HEK293 (cell line): ENCODE results near the gene STAT5B.

ENCODE experiments used
- CTCF ChIA-PET: fragments of 350-600 bp; formaldehyde crosslinking; extraction: SDS; loops from one replicate; lab custom pipeline; 2021; ENCODE audit warnings: antibody characterized with exemption; lab: Yijun Ruan, JAX
- POLR2A ChIA-PET: fragments of 300-600 bp; formaldehyde crosslinking; extraction: SDS; loops from one replicate; lab custom pipeline; 2020; ENCODE audit warnings: antibody characterized with exemption, inconsistent platforms; lab: Yijun Ruan, JAX
- H3K27ac ChIP-seq: fragments of 200-500 bp; sonication (Bioruptor generic); 2 replicates; pipeline ENCODE4 v1.5.1; 2014; ENCODE audit warnings: low read depth, low read length, control low read depth, inconsistent platforms; ENCODE audit errors: extremely low read depth
- H3K36me3 ChIP-seq, 2 experiments: fragments of 200-500 bp in 1 of 2; sonication (Bioruptor generic) in 1 of 2; 1 replicate in 1 of 2; 2 replicates in 1 of 2; pipeline ENCODE4 v1.5.1; 2014 to 2017; ENCODE audit warnings: inconsistent platforms in 2 of 2, low read length in 2 of 2; ENCODE audit not compliant: control insufficient read depth in 2 of 2, insufficient read depth in 1 of 2
- H3K4me1 ChIP-seq: fragments of 200-500 bp; sonication (Bioruptor generic); 2 replicates; pipeline ENCODE4 v1.5.1; 2014; ENCODE audit warnings: mild to moderate bottlenecking, low read length, inconsistent platforms; ENCODE audit not compliant: control insufficient read depth, insufficient read depth
- H3K4me3 ChIP-seq: 2 replicates; pipeline ENCODE4 v1.5.1; 2011; ENCODE audit warnings: low read depth, mild to moderate bottlenecking, control low read depth, low read length, moderate library complexity
- H3K9me3 ChIP-seq: fragments of 200-500 bp; sonication (Bioruptor generic); 2 replicates; pipeline ENCODE4 v1.5.1; 2014; ENCODE audit warnings: low read depth, low read length, inconsistent platforms; ENCODE audit not compliant: control insufficient read depth, insufficient read depth
- ELK4 ChIP-seq: IDR thresholded peaks from 2 replicates; pipeline ENCODE4 v1.6.1; 2011; ENCODE audit warnings: mild to moderate bottlenecking, low read depth, low read length, borderline replicate concordance
- GLIS1 ChIP-seq: fragments of 450-650 bp; formaldehyde crosslinking; IDR thresholded peaks from 2 replicates; pipeline ENCODE4 v1.5.1; 2016; ENCODE audit warnings: missing biosample characterization, missing genetic modification characterization
- GLIS2 ChIP-seq: fragments of 450-650 bp; formaldehyde crosslinking; IDR thresholded peaks from 2 replicates; pipeline ENCODE4 v1.5.1; 2016; ENCODE audit warnings: missing biosample characterization, missing genetic modification characterization
- PRDM1 ChIP-seq: fragments of 450-650 bp; formaldehyde crosslinking; IDR thresholded peaks from 2 replicates; pipeline ENCODE4; 2016; ENCODE audit warnings: missing biosample characterization, missing genetic modification characterization
- PRDM10 ChIP-seq: fragments of 450-650 bp; formaldehyde crosslinking; IDR thresholded peaks from 2 replicates; pipeline ENCODE4 v1.5.1; 2016; ENCODE audit warnings: missing biosample characterization, missing genetic modification characterization
- PRDM2 ChIP-seq: fragments of 450-650 bp; formaldehyde crosslinking; IDR thresholded peaks from 2 replicates; pipeline ENCODE4 v1.5.1; 2016; ENCODE audit warnings: missing biosample characterization, missing genetic modification characterization, borderline replicate concordance
- SCRT2 ChIP-seq: fragments of 450-650 bp; formaldehyde crosslinking; IDR thresholded peaks from 2 replicates; pipeline ENCODE4 v1.5.1; 2016; ENCODE audit warnings: missing biosample characterization, missing genetic modification characterization
- ZFHX2 ChIP-seq: fragments of 450-650 bp; formaldehyde crosslinking; conservative IDR thresholded peaks from 2 replicates; pipeline ENCODE4 v1.5.1; 2016; ENCODE audit warnings: missing biosample characterization, missing genetic modification characterization
- ZFP69B ChIP-seq: fragments of 450-650 bp; formaldehyde crosslinking; IDR thresholded peaks from 2 replicates; pipeline ENCODE4 v1.5.1; 2016; ENCODE audit warnings: missing biosample characterization, missing genetic modification characterization
- ZNF202 ChIP-seq: fragments of 450-650 bp; formaldehyde crosslinking; IDR thresholded peaks from 2 replicates; pipeline ENCODE4 v1.5.1; 2016; ENCODE audit warnings: missing biosample characterization, missing genetic modification characterization, borderline replicate concordance
- ZNF555 ChIP-seq: fragments of 450-650 bp; formaldehyde crosslinking; conservative IDR thresholded peaks from 2 replicates; pipeline ENCODE4 v1.5.1; 2017; ENCODE audit warnings: missing biosample characterization, mild to moderate bottlenecking, missing genetic modification characterization, inconsistent platforms
- ZNF610 ChIP-seq: fragments of 450-650 bp; formaldehyde crosslinking; IDR thresholded peaks from 2 replicates; pipeline ENCODE4 v1.5.1; 2016; ENCODE audit warnings: missing biosample characterization, missing genetic modification characterization, borderline replicate concordance
- ZNF692 ChIP-seq: fragments of 450-650 bp; formaldehyde crosslinking; IDR thresholded peaks from 2 replicates; pipeline ENCODE4 v1.5.1; 2016; ENCODE audit warnings: missing biosample characterization, missing genetic modification characterization

Gene STAT5B

GRCh38 chr17:42287305-42287976 is 11.2 kb upstream of the STAT5B start:
- no peak overlapping the region for H3K27ac ChIP-seq
- CTCF ChIA-PET, result interaction anchor here (0.9 to 1.0 kb wide), 2 partner anchors 10 to 35 kb away, joined by 3 to 4 read pairs; no protein-coding TSS in a partner anchor

GRCh38 chr17:42286411-42287221 is 10.4 kb upstream of the STAT5B start:
- TF ChIP-seq GLIS1 (tag by site-specific recombination), result peak; percentile 63
- TF ChIP-seq ZFP69B, result peak; percentile 63; the same call in 1 of the 2 replicates
- no peak for TF ChIP-seq ZNF555 (tag by site-specific recombination)
- TF ChIP-seq SCRT2 (tag by site-specific recombination), result peak; percentile 58
- no peak for TF ChIP-seq PRDM2 (tag by site-specific recombination)
- peak; percentile 59; the same call in 1 of the 2 replicates for TF ChIP-seq ZNF692
- no peak for TF ChIP-seq PRDM1 (tag by site-specific recombination)
- CTCF ChIA-PET, result interaction anchor here (0.6 to 1.1 kb wide), 3 partner anchors 9 to 477 kb away, joined by 3 read pairs; no protein-coding TSS in a partner anchor
- no peak overlapping the region for H3K27ac ChIP-seq
- no peak overlapping the region for H3K4me3 ChIP-seq
- POLR2A ChIA-PET, result no interaction called here
- H3K36me3 ChIP-seq, result no peaks in the 10 kb centered on the region
- H3K9me3 ChIP-seq, result no peaks in the 10 kb centered on the region
- no peaks in the 10 kb centered on the region for H3K4me1 ChIP-seq

More at GRCh38 chr17:42287305-42287976, 11.2 kb upstream of the STAT5B start:
- Histone ChIP-seq H3K9me3 (no peaks in the 10 kb centered on the region), H3K4me1 (no peaks in the 10 kb centered on the region), H3K4me3 (no peak overlapping the region), H3K36me3 (no peaks in the 10 kb centered on the region)
- POLR2A ChIA-PET, result no interaction called here
- TF ChIP-seq PRDM1 (tag by site-specific recombination) (no peak), ZNF610 (tag by site-specific recombination) (no peak), PRDM10 (tag by site-specific recombination) (peak; percentile 100), ZFHX2 (tag by site-specific recombination) (peak; percentile 12; the same call in 1 of the 2 replicates), GLIS2 (tag by site-specific recombination) (no peak), ELK4 (no peak), ZNF202 (tag by site-specific recombination) (no peak)
